Osteoblast (primary cell): Measurements from ENCODE around the gene TLE3. TPM values are rescaled to one million over a fixed set of nuclear protein-coding genes. Genes with fewer than 3 reads are reported as not detected.

Experiments used
- DNase-seq: peaks from one replicate; pipeline ENCODE4 v3.0.0; 2011; ENCODE audit warnings: low spot score, mixed read lengths; ENCODE audit not compliant: insufficient read length; ENCODE audit errors: missing footprints
- H2AFZ ChIP-seq: 2 replicates; pipeline ENCODE4 v1.6.0; 2011; ENCODE audit warnings: mild to moderate bottlenecking, low read length
- H3K27ac ChIP-seq: 2 replicates; pipeline ENCODE4 v1.5.1; 2011; ENCODE audit warnings: mild to moderate bottlenecking, low read depth, low read length, moderate library complexity
- H3K27me3 ChIP-seq: 2 replicates; pipeline ENCODE4 v1.6.0; 2012; ENCODE audit warnings: mild to moderate bottlenecking, control low read depth, inconsistent platforms, low read length, moderate library complexity; ENCODE audit not compliant: insufficient read depth
- H3K36me3 ChIP-seq: 2 replicates; pipeline ENCODE4 v1.5.1; 2011; ENCODE audit warnings: mild to moderate bottlenecking, low read length, control low read depth, moderate library complexity; ENCODE audit not compliant: insufficient read depth
- H3K4me1 ChIP-seq: 2 replicates; pipeline ENCODE4 v1.5.1; 2011; ENCODE audit warnings: mild to moderate bottlenecking, low read length, control low read depth, moderate library complexity; ENCODE audit not compliant: insufficient read depth
- H3K4me2 ChIP-seq: 2 replicates; pipeline ENCODE4 v1.6.0; 2011; ENCODE audit warnings: mild to moderate bottlenecking, low read length; ENCODE audit not compliant: insufficient read depth
- H3K4me3 ChIP-seq: fragments of 200-600 bp; sonication (generic); 3 replicates; pipeline ENCODE4 v1.5.1; 2012; ENCODE audit warnings: mild to moderate bottlenecking, low read length, inconsistent platforms; ENCODE audit not compliant: insufficient read depth
- H3K79me2 ChIP-seq: 2 replicates; pipeline ENCODE4 v1.6.0; 2012; ENCODE audit warnings: mild to moderate bottlenecking, low read length, control low read depth, inconsistent platforms; ENCODE audit not compliant: insufficient read depth
- H3K9me3 ChIP-seq: 2 replicates; pipeline ENCODE4 v1.5.1; 2011; ENCODE audit warnings: low read depth, low read length, control low read depth
- H4K20me1 ChIP-seq: 2 replicates; pipeline ENCODE4 v1.6.0; 2012; ENCODE audit warnings: mild to moderate bottlenecking, low read length, control low read depth; ENCODE audit not compliant: insufficient read depth
- CTCF ChIP-seq: IDR thresholded peaks from 2 replicates; pipeline ENCODE4 v1.5.1; 2011; ENCODE audit warnings: mild to moderate bottlenecking, low read depth, low read length, moderate library complexity; ENCODE audit errors: extremely low read depth
- total RNA-seq: library from RNA; depleted of rRNA; stranded (reverse); fragments of >200 nt; gene quantifications from 2 replicates; pipeline ENCODE4 v1.2.3, GENCODE V29; 2012

The TLE3 gene
- total RNA-seq, 1 donor: 29.7 TPM

GRCh38 chr15:70072479-70072878, 25.2 kb downstream of the TLE3 start:
- H3K27me3 ChIP-seq: no peaks in the 10 kb centered on the region
- no peak overlapping the region for H3K4me2 ChIP-seq
- TF ChIP-seq CTCF: no peak
- H3K9me3 ChIP-seq: no peaks in the 10 kb centered on the region
- peaks cover 70% of the 10 kb centered on the region for H4K20me1 ChIP-seq
- peaks cover 89% of the 10 kb centered on the region for H3K36me3 ChIP-seq
- H3K79me2 ChIP-seq: peaks cover 28% of the 10 kb centered on the region
- no peak overlapping the region for H2AFZ ChIP-seq
- no peak overlapping the region for H3K27ac ChIP-seq
- no peak overlapping the region for H3K4me3 ChIP-seq
- peak; percentile 29 for DNase-seq
- peaks cover 3% of the 10 kb centered on the region for H3K4me1 ChIP-seq

- DNase-seq: peak; percentile 42
- Histone ChIP-seq H2AFZ (no peak overlapping the region), H3K9me3 (no peaks in the 10 kb centered on the region), H3K4me2 (no peak overlapping the region), H3K4me1 (no peaks in the 10 kb centered on the region), H3K27me3 (no peaks in the 10 kb centered on the region), H3K4me3 (no peak overlapping the region), H3K79me2 (peaks cover 21% of the 10 kb centered on the region), H3K36me3 (peaks cover 85% of the 10 kb centered on the region), H3K27ac (no peak overlapping the region), H4K20me1 (peaks cover 69% of the 10 kb centered on the region)
- no peak for TF ChIP-seq CTCF
Observed at GRCh38 chr15:70071799-70072198, 25.9 kb downstream of the TLE3 start.

GRCh38 chr15:70069716-70070115, 28.0 kb downstream of the TLE3 start:
- peak; percentile 62 for DNase-seq
- Histone ChIP-seq H4K20me1 (peaks cover 57% of the 10 kb centered on the region), H3K27ac (no peak overlapping the region), H3K9me3 (no peaks in the 10 kb centered on the region), H3K4me1 (no peaks in the 10 kb centered on the region), H3K27me3 (no peaks in the 10 kb centered on the region), H3K79me2 (peaks cover 7% of the 10 kb centered on the region), H2AFZ (no peak overlapping the region), H3K4me2 (no peak overlapping the region), H3K4me3 (no peak overlapping the region), H3K36me3 (peaks cover 81% of the 10 kb centered on the region)
- no peak for TF ChIP-seq CTCF

- no peak overlapping the region for H3K27ac ChIP-seq
- H3K4me3 ChIP-seq: no peak overlapping the region
- no peaks in the 10 kb centered on the region for H3K27me3 ChIP-seq
- H3K4me1 ChIP-seq: no peaks in the 10 kb centered on the region
- peaks cover 74% of the 10 kb centered on the region for H3K36me3 ChIP-seq
- H2AFZ ChIP-seq: no peak overlapping the region
- H3K9me3 ChIP-seq: no peaks in the 10 kb centered on the region
- no peak overlapping the region for H3K4me2 ChIP-seq
- H3K79me2 ChIP-seq: peaks cover 7% of the 10 kb centered on the region
- H4K20me1 ChIP-seq: peaks cover 52% of the 10 kb centered on the region
- TF ChIP-seq CTCF: no peak
- DNase-seq: peak; percentile 18
Observed at GRCh38 chr15:70068783-70069565, 28.7 kb downstream of the TLE3 start.
